WTC11 (cell line): ENCODE results near the gene CELSR1. TPM values are rescaled to one million over a fixed set of nuclear protein-coding genes. Genes with fewer than 3 reads are reported as not detected.

Experiments
- ATAC-seq: fragments of 200-7000 bp; cut with Tn5 transposase; 2 replicates; pipeline ENCODE4 v1.10.0; 2021; ENCODE audit warnings: mild to moderate bottlenecking, moderate library complexity
- CTCF ChIA-PET: fragments of 300-600 bp; sonication (Branson Sonifier 250); formaldehyde crosslinking; loops from one replicate; lab custom pipeline; 2021; ENCODE audit warnings: antibody characterized with exemption; lab: Charles Lee
- POLR2A ChIA-PET: fragments of 350-600 bp; sonication (Branson Sonifier 250); formaldehyde crosslinking; loops from one replicate; lab custom pipeline; 2021; ENCODE audit warnings: antibody characterized with exemption; lab: Charles Lee
- DNase-seq: peaks from one replicate; pipeline ENCODE4 v3.0.0; 2021; ENCODE audit warnings: low spot score
- H3K27ac Mint-ChIP-seq: 2 replicates; pipeline ENCODE4 v1.8.0; 2021; ENCODE audit warnings: mixed read lengths
- H3K27me3 Mint-ChIP-seq: 2 replicates; pipeline ENCODE4 v1.8.0; 2021; ENCODE audit warnings: low read depth, mild to moderate bottlenecking, moderate library complexity, mixed read lengths
- H3K36me3 Mint-ChIP-seq: 2 replicates; pipeline ENCODE4 v1.8.0; 2021; ENCODE audit warnings: mixed read lengths
- H3K4me1 Mint-ChIP-seq: 2 replicates; pipeline ENCODE4 v1.8.0; 2022; ENCODE audit warnings: mixed read lengths
- H3K4me3 Mint-ChIP-seq: 2 replicates; pipeline ENCODE4 v1.8.0; 2021; ENCODE audit warnings: mild to moderate bottlenecking, moderate library complexity, mixed read lengths
- H3K9me3 Mint-ChIP-seq: 2 replicates; pipeline ENCODE4 v1.8.0; 2021; ENCODE audit warnings: mixed read lengths
- ATF1 ChIP-seq: sonication (generic); formaldehyde crosslinking; IDR thresholded peaks from 2 replicates; pipeline ENCODE4 v1.8.1; 2023; ENCODE audit warnings: mild to moderate bottlenecking, moderate library complexity, missing genetic modification reagents
- ELF4 ChIP-seq: sonication (generic); formaldehyde crosslinking; IDR thresholded peaks from 2 replicates; pipeline ENCODE4 v1.8.1; 2022; ENCODE audit warnings: low read depth, mild to moderate bottlenecking, moderate library complexity, missing genetic modification reagents
- FOXP4 ChIP-seq: sonication (generic); formaldehyde crosslinking; IDR thresholded peaks from 2 replicates; pipeline ENCODE4 v1.8.0; 2022; ENCODE audit warnings: mild to moderate bottlenecking, missing genetic modification reagents
- HMGXB4 ChIP-seq: sonication (generic); formaldehyde crosslinking; IDR thresholded peaks from 2 replicates; pipeline ENCODE4 v1.8.1; 2023; ENCODE audit warnings: mild to moderate bottlenecking, moderate library complexity, missing genetic modification reagents
- KAT7 ChIP-seq: sonication (generic); formaldehyde crosslinking; IDR thresholded peaks from 2 replicates; pipeline ENCODE4 v1.8.1; 2023; ENCODE audit warnings: missing genetic modification reagents, mild to moderate bottlenecking, borderline replicate concordance
- MYBL2 ChIP-seq: sonication (generic); formaldehyde crosslinking; IDR thresholded peaks from 2 replicates; pipeline ENCODE4 v1.8.1; 2023; ENCODE audit warnings: mild to moderate bottlenecking, moderate library complexity, missing genetic modification reagents
- NR3C1 ChIP-seq: sonication (generic); formaldehyde crosslinking; conservative IDR thresholded peaks from 2 replicates; pipeline ENCODE4 v1.8.1; 2023; ENCODE audit warnings: low read depth, mild to moderate bottlenecking, missing genetic modification reagents
- PRDM15 ChIP-seq: sonication (generic); formaldehyde crosslinking; IDR thresholded peaks from 2 replicates; pipeline ENCODE4 v1.8.0; 2022; ENCODE audit warnings: missing genetic modification reagents
- SMAD4 ChIP-seq: sonication (generic); formaldehyde crosslinking; IDR thresholded peaks from 2 replicates; pipeline ENCODE4 v1.8.0; 2022; ENCODE audit warnings: mild to moderate bottlenecking, missing genetic modification reagents
- SOX15 ChIP-seq: fragments of 250-450 bp; sonication (Bioruptor Pico); IDR thresholded peaks from 2 replicates; pipeline ENCODE4 v1.9.0; 2021; ENCODE audit warnings: mild to moderate bottlenecking
- ZMAT4 ChIP-seq: fragments of 250-450 bp; sonication (Bioruptor Pico); IDR thresholded peaks from 2 replicates; pipeline ENCODE4 v1.9.0; 2021; ENCODE audit warnings: mild to moderate bottlenecking
- ZNF121 ChIP-seq: sonication (generic); formaldehyde crosslinking; IDR thresholded peaks from 2 replicates; pipeline ENCODE4 v1.8.0; 2023; ENCODE audit warnings: missing genetic modification reagents
- ZNF281 ChIP-seq: sonication (generic); formaldehyde crosslinking; IDR thresholded peaks from 2 replicates; pipeline ENCODE4 v1.8.0; 2023; ENCODE audit warnings: mild to moderate bottlenecking, missing genetic modification reagents
- ZNF396 ChIP-seq: fragments of 250-450 bp; sonication (Bioruptor Pico); IDR thresholded peaks from 2 replicates; pipeline ENCODE4 v1.8.0; 2021; ENCODE audit warnings: mild to moderate bottlenecking, moderate library complexity, borderline replicate concordance
- ZNF423 ChIP-seq: fragments of 250-450 bp; sonication (Bioruptor Pico); IDR thresholded peaks from 2 replicates; pipeline ENCODE4 v2.1.2; 2022; ENCODE audit warnings: mild to moderate bottlenecking, moderate library complexity
- total RNA-seq: library from RNA; stranded (reverse); gene quantifications from 3 replicates; pipeline ENCODE4 v1.2.3, GENCODE V29; 2021

Gene CELSR1
- total RNA-seq, 1 experiment from 2014 or later, result 16.8 TPM

- no peak overlapping the region for H3K27ac Mint-ChIP-seq
- H3K4me3 Mint-ChIP-seq, result no peak overlapping the region
- CTCF ChIA-PET, result interaction anchor here (1.1 kb wide), 1 partner anchor 120 kb away, joined by 3 read pairs; no protein-coding TSS in a partner anchor
- peaks cover 6% of the 10 kb centered on the region for H3K9me3 Mint-ChIP-seq
- H3K4me1 Mint-ChIP-seq, result peaks cover 26% of the 10 kb centered on the region
- POLR2A ChIA-PET, result interaction anchor here (0.9 kb wide), 1 partner anchor 13 kb away, joined by 3 read pairs; no protein-coding TSS in a partner anchor
- H3K27me3 Mint-ChIP-seq, result no peaks in the 10 kb centered on the region
- TF ChIP-seq ZNF396 (CRISPR knock-in tag) (no peak), ELF4 (no peak), ZNF423 (CRISPR knock-in tag) (no peak), NR3C1 (CRISPR knock-in tag) (no peak), FOXP4 (CRISPR knock-in tag) (no peak), ATF1 (CRISPR knock-in tag) (no peak), SMAD4 (CRISPR knock-in tag) (no peak), HMGXB4 (CRISPR knock-in tag) (no peak), MYBL2 (CRISPR knock-in tag) (no peak), ZNF281 (CRISPR knock-in tag) (no peak), SOX15 (CRISPR knock-in tag) (no peak), PRDM15 (CRISPR knock-in tag) (no peak), ZMAT4 (CRISPR knock-in tag) (no peak), ZNF121 (CRISPR knock-in tag) (no peak), KAT7 (no peak)
- H3K36me3 Mint-ChIP-seq, result peaks cover 12% of the 10 kb centered on the region
- no peak for ATAC-seq
- no peak for DNase-seq
Measured at GRCh38 chr22:46486996-46487717, 50.3 kb downstream of the CELSR1 start.
